Transverse colon (tissue), 4 donors: Measurements from ENCODE around the gene EME2.

ENCODE experiments used
- EP300 ChIP-seq: sonication (generic); formaldehyde crosslinking; IDR thresholded peaks from one replicate; pipeline ENCODE4 v1.6.1; 2017; ENCODE audit warnings: antibody characterized with exemption, low read depth
- POLR2A ChIP-seq: fragments of 450-650 bp; IDR thresholded peaks from one replicate; pipeline ENCODE4 v1.6.1; 2016; ENCODE audit warnings: antibody characterized with exemption, mild to moderate bottlenecking, moderate library complexity
- POLR2AphosphoS5 ChIP-seq, 3 donors: sonication (generic); formaldehyde crosslinking; IDR thresholded peaks; one replicate each; pipeline ENCODE4 v1.6.1; 2016; ENCODE audit warnings: antibody characterized with exemption in 3 of 3
- TF ChIP-seq, protein P1 (sequence below), 5 experiments: fragments of 200-600 bp in 3 of 5; fragments of 450-650 bp in 2 of 5; sonication (generic) in 3 of 5; IDR thresholded peaks; 1 replicate in 2 of 5; 2 replicates in 3 of 5; pipeline ENCODE4 v1.5.1; 2016 to 2017; ENCODE audit warnings: antibody characterized with exemption in 5 of 5, inconsistent platforms in 3 of 5, mild to moderate bottlenecking in 2 of 5, moderate library complexity in 1 of 5

DNA sequence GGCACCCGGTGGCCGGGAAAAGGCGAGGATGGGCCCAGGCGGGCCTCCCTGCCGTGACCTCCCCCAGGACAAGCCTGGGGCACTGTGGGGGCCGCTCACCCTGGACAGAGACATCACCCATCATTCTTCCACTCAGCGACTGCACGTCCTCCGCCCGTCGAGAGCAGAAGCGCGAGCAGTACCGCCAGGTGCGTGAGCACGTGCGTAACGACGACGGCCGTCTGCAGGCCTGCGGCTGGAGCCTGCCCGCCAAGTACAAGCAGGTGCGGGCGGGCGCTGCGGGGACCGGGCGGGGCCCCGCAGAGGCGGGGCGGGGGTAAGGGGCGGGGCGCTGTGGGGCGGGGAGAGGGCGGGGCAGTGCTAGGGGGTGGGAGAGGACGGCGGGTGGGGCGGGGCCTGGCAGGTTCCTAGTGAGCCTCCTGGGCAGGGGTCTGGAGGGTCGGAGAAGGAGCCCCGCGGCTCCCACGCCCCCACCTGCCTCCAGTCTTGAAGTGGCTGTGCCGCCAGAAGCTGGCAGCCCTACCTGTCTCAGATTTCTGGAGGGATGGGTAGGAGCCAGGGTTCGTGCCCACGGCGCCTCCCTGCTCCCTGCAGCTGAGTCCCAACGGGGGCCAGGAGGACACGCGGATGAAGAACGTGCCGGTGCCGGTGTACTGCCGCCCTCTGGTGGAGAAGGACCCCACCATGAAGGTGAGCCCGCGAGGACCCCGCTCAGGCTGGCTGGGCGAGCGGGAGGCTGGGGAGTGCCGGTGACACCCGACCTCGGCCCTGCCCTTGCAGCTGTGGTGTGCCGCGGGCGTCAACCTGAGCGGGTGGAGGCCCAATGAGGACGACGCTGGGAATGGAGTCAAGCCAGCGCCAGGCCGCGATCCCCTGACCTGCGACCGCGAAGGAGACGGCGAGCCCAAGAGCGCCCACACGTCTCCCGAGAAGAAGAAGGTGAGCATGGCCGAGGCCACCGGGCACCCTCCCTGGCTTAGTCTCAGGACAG, 8.8 kb upstream of the EME2 start:
- TF ChIP-seq, protein P1, sequence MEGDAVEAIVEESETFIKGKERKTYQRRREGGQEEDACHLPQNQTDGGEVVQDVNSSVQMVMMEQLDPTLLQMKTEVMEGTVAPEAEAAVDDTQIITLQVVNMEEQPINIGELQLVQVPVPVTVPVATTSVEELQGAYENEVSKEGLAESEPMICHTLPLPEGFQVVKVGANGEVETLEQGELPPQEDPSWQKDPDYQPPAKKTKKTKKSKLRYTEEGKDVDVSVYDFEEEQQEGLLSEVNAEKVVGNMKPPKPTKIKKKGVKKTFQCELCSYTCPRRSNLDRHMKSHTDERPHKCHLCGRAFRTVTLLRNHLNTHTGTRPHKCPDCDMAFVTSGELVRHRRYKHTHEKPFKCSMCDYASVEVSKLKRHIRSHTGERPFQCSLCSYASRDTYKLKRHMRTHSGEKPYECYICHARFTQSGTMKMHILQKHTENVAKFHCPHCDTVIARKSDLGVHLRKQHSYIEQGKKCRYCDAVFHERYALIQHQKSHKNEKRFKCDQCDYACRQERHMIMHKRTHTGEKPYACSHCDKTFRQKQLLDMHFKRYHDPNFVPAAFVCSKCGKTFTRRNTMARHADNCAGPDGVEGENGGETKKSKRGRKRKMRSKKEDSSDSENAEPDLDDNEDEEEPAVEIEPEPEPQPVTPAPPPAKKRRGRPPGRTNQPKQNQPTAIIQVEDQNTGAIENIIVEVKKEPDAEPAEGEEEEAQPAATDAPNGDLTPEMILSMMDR (IDR thresholded peaks at IDR 0.05) = peak in 1 of 5 experiments; percentile 11
- TF ChIP-seq POLR2A (no peak), POLR2AphosphoS5 (IDR thresholded peaks at IDR 0.05) (no peak), EP300 (no peak)
